HG03108 (cell line): ENCODE measurements around the gene LNPEP.
A peak's percentile ranks its signal among the peaks of the same experiment; 100 is the strongest.
"Not testable (repeated sequence)": the region's sequence is repeated elsewhere in the genome, so short reads cannot be mapped to it uniquely, and the experiment has no call there.

ENCODE experiments used
- ATAC-seq: cut with Tn5 transposase; IDR thresholded peaks from one replicate; pipeline ENCODE4 v1.9.1; 2021; ENCODE audit warnings: moderate library complexity; ENCODE audit not compliant: unreplicated experiment

LNPEP gene

DNA sequence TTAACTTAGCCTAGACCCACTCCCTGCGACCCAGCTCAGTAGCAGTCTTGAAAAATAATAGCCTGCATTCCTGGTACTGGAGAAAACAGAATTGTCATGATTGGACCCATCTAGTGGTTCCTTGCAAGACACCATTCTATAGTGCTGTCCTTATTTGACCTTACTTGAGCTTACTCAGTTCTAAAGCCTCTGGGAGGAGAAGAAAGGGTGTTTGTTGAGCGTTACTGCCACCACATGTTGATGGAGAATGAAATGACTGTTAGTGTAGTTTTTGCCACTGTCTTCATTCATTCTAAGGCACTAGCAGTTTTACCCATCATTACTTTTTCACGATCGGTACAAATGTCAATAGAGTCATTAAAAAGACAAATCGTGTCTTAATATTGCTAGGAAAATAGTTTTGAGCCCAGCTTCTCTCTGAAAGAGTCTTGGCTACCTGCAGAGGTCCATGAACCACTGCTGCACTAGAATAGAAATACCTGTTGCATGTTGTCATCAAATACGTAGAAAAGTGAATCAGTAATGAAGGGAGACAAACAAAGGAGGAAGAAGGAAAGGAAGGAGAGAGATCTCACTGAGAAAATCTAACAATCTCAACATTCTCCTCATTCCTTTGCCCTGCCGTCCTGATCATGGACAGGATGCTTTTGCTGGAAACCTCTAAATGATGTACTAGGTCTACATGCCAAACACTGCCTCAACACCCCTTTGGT lies 110.5 kb downstream of the LNPEP start:
- no peak for ATAC-seq

DNA sequence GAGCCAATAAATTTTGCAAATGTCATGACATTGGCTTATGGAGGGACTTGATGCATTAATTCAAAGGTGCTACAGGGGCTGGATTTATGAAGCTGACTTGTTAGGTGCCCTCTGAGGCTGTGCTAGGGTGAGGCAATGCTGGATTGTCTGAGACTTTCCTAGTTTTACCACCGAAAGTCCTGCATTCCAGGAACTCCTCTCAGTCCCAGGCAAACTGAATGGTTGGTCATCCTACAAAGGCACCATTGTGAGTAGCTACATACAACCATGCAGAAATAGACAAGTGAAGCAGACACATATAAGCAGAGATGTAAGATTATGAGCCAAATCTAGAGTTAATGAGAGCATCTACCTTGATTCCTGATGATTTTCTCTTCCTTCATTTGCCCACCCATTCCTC lies 111.2 kb downstream of the LNPEP start:
- ATAC-seq, result no peak

DNA sequence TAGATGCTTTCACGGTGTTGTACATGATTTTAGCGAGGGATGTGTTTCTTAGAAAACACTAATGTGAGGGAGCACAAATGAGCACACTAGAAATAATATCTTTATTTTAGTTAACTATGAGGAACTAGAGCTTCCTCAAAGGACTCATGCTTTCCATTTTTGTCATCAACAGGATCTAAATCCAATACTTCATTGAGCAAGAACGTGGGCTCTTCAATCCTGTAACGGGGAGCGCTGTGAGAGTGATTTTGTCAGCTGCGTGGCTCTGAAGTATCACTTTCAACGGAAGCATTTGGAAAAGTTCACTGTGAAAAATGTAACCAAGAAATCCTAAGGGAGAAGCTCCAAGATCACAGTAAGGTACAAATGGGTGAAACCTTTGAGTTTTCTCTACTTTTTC lies 113.3 kb downstream of the LNPEP start:
- no peak for ATAC-seq

DNA sequence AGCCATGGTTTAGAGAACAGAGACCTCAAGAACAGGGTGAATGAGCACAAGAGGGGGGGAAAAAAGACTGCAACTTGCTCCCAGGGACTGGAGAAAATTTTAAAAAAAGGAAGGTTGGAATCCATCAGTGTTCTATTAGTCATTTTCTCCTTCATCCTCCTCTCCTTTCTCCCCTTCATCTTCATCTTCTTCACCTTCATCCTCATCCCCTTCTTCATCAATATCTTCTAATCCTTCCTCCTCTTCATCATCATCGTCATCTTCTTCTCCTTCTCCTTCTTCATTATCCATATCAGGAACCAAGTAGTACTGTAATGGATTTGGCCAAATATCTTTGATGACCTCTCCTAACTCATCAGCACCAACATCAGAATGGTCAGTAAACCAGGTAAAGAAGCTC lies 120.4 kb downstream of the LNPEP start:
- ATAC-seq, result no peak

DNA sequence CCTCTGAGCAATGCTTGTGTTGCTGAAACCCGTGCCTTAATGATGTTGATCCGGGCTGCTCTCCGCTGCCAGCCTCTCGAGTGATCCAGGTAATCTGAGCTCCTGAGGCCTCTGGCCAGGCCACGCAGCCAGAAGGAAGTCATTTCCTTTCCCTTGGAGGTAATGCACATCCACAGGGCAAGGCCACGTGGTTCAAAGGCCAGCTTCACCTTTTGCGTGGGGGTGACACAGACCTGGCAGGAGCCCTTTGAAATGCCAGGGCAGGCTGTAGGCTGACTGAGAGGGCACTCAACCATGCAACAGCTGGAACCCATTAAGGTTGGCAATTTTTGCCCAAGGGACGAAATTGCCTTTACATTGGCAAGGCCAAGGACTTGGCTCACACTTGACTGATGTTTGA lies 126.2 kb downstream of the LNPEP start:
- ATAC-seq, result no peak

DNA sequence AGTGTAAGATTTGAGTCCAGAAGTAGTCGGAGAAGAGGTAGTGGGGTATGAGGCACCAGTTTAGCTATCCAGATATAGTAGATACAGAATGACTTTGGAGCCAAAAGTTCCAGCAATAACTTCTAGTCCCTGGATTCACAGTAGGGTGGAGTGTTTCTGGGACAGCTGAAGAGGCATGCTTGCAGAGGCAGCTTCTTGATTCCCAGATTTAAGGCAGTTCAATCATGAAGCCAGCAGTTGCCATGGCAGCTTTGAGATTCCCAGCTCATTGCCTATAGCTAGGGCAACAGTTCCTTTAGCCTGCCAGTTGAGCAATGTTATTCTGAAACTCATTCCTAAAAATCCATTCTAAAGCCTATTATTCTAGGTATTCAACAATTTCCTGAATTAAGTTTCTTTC lies 127.4 kb downstream of the LNPEP start:
- ATAC-seq, result no peak

DNA sequence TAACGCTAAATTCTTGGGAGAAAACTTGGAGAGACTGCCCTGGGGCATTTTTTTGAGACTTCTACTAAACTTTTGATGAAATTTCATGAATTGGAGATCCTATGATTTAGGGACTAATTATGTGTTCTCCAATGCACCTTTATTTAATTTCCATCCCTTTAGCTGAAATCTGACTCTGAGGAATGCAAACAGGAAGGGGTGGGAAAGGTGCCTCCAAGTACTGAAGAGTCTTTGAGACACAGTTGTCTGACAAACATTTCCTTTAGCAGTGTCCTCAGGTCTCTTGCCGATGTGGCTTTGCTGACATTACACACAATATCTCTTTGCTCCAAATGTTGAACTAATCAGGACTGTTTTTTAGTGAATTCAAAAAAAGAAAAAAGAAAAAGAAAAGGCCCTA lies 129.6 kb downstream of the LNPEP start:
- no peak for ATAC-seq

DNA sequence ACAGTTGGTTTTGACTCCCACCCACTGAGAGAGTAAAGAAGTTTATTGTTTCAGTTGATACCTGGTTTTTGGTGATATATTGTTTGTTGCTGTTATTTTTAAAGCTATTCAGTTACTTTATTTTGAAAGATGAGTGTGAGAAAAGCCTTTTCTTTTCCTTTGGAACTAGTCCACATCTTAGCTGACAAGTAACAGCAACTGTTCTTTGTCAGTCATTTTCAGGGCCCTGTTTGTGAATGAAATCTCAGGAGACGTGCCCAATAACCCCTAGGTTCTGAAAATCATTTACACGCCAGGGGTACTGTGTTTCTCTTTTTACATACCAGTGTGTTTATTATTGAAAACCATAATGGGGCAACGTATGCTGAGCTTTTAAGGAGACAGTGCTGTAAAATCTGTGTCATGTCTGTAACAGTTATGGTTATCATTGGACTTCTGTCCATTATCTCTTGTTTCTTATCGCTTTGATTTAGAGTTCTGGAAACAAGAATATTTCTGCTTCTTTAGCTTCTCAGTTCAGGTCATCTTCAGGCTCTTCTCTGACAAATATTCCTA lies 131.5 kb downstream of the LNPEP start:
- ATAC-seq, result no peak

DNA sequence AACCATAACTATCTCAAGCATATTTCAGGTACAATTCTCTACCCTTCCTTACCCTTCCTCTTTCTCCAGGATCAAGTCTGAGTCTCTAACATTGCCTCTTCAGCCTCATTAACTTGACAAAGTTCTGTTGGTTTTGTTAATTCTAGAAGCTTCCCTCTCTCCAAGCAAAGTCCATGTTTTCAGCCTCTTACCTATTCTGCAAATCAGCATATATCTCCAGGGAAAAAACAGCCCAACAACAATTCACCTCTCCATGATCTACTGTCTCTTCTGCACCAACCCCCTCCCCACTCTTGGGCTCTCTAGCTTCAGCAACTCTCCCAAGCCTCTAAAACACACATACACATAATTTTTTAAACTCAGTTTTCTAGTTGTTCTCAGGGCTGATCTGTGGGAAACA lies 134.4 kb downstream of the LNPEP start:
- ATAC-seq, result no peak

DNA sequence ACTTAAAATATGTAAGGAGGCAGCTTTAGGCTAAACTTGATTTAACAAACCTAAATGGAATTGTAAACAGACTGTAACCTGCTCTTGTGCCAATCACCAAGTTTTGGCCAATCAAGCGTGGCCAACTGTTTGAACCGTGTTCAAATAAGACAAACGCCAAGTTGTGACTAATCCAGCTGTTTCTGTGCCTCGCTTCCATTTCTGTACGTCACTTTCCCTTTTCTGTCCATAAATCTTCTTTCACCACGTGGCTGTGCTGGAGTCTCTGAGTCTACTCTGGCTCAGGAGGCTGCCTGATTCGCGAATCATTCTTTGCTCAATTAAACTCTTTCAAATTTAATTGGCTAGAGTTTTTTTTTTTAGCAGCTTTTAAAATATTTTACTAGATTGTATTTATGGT lies 135.2 kb downstream of the LNPEP start:
- ATAC-seq, result no peak

DNA sequence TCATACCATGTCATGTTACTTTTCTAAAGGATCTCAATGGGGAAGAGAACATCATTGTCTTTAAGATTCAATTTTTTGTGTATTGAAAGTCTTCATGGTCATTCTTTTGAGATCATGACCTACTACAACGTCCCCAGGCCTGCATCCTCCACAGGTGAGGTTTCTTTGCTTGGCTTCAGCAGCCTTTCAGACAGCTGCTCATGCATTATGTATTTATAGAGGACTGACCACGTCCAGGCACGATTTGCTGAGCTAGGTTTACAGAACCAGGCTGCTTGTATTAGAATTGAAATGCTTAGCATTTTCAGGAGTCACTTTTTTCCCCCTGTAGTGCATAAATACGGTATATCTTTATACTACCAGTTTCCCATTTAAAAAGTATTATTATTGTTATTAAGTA lies 136.1 kb downstream of the LNPEP start:
- no peak for ATAC-seq

DNA sequence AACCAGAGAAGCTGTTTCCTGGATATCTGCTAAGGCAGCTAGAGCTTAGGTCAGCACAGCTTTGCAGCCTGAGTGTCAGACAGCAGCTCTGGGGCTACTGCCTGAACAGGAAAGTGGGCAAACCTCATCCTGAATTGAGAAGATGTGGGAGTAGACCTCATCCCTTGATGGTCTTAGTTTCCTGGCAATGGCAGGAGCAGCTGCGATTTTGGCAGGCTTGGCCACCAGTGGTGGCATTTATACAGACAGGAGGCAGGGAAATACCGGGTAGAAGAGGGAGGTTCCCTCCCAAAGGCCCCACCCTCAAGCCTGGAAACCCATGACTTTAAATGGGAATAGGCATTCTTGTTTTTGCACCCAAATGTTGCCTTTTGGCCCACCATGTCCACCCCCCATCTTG lies 136.8 kb downstream of the LNPEP start:
- no peak for ATAC-seq

DNA sequence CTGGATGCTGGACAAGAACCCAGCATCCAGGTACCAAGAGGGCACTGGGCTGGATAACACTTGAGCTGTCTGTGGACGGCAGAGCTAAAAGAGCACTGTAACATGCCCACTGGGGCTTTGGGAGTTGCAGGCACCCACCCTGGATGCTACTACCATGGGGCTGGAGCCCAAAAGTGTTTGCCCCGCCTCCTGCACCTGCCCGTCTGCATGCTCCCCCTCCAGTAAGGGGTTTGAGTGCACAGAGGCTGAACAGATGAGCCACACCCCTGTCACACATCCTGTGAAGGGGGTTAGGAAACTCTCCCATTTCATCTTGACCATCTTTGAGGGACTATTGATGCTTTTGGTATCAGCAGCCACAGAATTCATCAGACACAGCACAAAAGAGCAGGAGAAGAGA lies 137.5 kb downstream of the LNPEP start:
- no peak for ATAC-seq

DNA sequence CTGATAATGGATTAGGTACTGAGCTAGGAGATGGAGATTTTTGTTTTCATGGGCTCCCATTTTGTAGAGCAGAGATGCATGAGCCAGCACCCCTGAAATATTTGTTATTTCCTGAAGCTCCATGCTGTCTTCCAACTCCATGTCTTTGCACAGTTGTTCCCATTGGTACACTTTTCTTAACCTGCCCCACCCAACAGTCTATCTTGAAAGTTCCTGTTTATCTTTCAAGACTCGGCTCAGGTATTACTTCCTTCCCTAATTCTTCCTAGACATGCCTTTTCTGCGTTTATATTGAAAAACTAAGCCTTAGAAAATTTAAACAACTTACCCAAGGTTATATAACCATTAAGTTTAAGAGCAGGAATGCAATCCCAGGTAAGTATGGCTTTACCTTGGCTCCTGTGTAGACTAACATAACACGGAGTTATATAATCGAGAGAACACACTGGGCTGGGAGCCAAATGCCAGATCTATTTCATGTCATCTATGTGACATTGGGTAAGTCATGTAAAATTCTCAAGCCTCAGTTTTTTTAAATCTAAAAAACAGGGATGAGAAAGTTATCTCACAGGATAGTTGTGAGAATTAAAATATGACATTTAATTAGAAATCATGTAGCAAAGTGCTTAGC lies 139.1 kb downstream of the LNPEP start:
- ATAC-seq, result no peak

DNA sequence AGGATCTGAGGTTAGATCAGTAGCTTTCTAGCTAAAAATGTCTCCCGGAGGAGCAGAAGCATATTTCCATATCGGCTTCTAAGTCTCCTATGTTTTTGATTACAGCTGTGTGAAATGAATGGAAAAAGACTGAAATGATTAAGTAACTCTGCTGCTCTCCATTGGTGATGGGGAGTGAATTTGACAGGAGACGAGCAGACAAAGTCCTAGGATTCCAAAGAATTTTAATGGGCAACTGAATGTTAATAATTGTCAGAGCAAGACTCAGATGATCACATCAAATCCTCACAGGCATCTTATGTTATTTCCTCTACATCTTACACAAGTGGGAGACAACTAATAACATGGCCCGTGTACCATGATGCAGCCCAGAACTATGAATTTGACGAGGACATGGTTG lies 139.8 kb downstream of the LNPEP start:
- ATAC-seq, result no peak

DNA sequence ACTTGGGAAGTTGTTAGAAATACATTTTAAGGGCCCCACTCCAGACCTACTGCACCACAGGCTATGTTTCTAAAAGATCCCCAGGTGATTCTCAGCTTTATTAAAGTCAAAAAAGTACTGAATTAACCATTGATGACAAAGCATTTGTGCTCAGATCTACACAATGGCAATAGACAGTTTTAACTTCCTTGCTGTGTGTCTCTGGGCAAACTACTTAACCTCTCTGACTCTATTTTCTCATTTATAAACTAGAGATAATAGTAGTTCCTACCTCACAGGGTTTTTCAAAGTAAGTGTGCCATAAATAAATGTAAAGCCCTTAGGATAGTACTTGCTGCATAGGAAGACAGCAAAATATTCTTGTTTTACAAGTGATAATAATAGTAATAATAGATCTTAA lies 140.2 kb downstream of the LNPEP start:
- no peak for ATAC-seq

DNA sequence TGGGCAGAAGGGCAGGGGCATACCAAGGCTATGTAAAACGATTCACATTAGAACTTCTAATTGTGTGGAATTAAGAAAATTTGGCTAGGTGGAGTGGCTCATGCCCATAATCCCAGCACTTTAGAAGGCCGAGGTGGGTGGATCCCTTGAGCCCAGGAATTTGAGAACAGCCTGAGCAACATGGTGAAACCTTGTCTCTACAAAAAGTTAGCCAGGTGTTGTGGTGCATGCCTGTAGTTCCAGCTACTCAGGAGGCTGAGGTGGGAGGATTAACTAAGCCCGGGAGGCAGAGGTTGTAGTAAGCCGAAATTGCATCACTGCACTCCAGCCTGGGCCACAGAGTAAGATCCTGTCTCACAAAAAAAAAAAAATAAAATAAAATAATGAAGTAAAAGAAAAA lies 141.4 kb downstream of the LNPEP start:
- no peak for ATAC-seq

DNA sequence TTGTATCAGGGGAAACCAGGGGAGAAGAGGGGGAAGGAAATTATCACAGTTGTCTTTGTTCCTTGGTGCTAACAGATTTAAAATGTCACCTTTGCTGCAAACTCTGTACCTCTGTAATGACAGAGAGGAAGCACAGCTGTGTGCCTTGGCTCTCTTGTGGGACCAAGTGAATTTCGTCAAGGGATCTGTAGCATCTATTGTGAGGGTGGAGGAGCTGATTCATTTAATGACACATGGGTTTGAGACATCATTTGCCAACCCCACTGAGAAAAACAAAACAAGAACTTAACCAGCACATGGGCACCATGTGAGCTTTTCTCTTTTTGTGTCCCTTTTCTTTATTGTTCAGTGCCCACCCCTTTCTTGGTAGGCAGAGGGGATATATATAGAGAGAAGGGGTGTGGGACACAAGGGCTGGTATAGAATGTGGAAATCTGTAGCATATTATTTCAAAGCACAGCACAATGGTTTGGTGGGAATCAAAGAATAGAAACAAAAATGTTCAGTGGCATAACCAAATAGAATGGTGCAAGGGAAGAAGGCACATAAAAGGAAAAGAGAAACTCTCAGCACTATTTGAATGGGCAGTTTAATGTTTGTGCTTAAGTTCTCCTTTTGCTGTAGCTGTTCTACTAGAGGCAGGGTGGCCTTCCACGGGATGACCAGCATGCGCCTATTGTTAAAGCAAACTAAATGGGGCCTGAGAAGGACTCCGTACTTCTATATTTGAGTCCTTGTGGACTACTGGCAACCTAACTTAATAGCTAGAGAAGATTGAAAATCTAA lies 143.3 kb downstream of the LNPEP start:
- ATAC-seq, result peak; percentile 53

DNA sequence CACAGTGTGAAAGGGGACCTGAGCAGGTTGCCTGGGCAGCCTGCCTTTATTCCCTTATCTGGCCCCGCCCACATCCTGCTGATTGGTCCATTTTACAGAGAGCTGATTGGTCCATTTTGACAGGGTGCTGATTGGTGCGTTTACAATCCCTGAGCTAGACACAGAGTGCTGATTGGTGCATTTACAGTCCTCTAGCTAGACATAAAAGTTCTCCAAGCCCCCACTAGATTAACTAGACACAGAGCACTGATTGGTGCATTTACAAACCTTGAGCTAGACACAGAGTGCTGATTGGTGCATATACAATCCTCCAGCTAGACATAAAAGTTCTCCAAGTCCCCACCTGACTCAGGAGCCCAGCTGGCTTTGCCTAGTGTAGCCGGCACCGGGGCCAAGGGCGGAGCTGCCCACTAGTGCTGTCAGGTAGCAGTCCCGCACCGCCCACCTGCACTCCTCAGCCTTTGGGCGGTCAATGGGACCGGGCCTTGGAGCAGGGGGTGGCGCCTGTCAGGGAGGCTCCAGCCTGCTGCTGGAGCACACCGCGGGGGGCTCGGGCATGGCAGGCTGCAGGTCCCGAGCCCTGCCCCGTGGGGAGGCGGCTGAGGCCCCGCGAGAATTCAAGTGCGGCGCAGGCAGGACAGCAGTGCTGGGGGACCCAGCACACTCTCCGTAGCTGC lies 149.0 kb downstream of the LNPEP start:
- ATAC-seq, result not testable (repeated sequence)

DNA sequence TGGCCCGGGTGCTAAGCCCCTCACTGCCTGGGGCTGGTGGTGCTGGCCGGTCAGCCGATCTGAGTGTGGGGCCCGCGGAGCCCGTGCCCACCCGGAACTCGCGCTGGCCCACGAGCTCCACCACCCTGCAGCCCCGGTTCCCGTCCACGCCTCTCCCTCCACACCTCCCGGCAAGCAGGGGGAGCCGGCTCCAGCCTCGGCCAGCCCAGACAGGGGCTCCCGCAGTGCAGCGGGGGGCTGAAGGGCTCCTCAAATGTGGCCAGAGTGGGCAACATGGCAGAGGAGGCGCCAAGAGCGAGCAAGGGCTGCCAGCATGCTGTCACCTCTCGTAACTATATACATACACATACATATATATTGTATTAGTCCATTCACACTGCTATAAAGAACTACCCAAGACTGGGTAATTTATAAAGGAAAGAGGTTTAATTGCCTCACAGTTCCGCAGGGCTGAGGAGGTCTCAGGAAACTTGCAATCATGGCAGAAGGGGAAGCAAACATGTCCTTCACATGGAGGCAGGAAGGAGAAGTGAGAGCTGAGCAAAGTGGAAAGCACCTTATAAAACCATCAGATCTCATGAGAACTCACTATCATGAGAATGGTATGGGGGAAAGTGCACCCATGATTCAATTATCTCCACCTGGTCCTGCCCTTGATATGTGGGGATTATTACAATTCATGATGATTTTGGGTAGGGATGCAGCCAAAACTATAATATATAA lies 149.7 kb downstream of the LNPEP start:
- no peak for ATAC-seq
